Measurements from ENCODE around the gene ENAH. TPM values are rescaled to one million over a fixed set of nuclear protein-coding genes. Genes with fewer than 3 reads are reported as not detected.

ENAH gene
- total RNA-seq, 1 donor from 2014 or later = 48.5 TPM

DNA sequence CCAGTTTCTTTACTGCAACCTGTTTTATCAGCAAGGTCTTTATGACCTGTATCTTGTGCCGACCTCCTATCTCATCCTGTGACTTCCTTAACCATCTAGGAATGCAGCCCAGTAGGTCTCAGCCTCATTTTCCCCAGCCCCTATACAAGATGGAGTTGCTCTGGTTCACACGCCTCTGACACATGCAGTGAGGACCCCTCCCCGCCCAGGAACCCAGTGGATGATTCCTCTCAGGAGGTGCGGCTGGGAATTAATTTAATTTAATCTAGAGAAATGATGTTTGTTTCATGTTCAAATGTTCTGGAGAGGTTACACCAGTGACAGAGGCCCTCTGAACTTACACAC lies 186.1 kb downstream of the ENAH start:
- no peak for FAIRE-seq
- DNase-seq (ENCODE audit: low spot score in 2 of 2) = no peak

DNA sequence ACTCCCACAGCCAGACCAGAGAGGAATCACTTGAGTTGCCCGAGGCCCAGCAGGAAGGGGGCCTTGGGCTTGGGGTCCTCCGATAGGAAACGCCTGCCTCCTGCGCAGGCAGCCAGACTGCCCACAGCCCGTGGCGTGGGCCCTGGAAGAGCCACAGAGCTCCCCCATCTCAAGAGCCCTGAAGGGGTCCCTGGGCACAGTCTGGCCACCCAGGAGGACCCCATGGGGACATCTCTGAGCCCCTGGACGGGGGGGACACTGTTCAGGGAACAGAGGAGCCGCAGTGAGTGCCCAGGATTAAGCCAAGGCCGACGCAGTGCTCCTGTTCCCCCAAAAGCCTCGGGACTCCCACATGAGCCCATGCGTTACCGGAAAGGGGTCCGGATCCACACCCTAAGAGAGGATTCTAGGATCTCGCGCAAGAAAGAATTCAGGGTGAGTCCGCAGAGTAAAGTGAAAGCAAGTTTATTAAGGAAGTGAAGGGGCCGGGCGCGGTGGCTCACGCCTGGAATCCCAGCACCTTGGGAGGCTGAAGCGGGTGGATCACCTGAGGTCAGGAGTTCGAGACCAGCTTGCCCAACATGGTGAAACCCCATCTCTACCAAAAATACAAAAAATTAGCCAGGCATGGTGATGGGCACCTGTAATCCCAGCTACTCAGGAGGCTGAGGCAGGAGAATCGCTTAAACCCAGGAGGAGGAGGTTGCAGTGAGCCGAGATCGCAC lies 187.0 kb downstream of the ENAH start:
- DNase-seq (ENCODE audit: low spot score in 2 of 2) (no peak), FAIRE-seq (no peak)

DNA sequence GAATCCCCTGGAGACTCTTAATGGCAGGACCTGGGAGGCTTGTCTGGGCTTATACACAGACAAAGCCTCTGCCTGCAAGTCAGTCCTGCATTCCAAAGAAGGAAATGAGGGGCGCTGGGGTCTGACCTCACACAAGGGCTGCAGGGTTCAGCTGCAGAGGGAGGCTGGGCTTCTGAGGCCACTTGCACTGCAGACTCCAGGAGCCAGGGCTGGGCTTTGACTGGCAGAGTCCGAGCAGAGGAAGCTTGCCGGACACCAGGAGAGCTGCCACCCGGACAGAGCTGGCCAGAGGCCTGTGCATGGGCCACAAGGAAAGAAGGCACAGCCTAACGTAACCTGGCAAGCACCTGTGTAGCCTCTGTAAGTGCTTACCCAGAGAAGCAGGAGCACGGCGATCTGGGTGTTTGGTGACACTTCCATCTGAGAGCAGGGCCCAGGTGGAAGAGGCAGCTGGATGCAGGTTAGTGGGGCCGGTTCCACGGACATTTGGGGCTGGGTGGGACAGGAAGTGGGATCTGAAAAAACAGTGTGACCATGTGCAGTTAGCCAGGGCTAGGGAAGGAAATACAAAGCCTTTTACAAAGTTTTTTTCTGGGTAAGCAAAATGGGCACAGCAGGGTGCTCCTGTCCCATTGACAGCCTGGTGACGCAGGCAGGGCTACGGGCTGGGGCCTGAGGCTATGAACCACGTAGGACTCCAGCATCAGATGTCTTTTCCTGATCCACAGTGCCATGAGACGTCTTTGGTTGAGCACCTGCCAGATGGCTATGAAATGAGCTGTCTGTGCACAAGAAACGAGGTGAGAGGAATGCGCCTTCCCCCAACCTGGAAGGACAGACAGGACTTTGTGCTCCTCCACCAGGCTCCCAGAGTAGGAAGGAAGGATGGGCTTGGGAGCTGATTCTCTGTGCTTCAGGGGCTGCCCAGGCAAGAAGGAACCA lies 187.8 kb downstream of the ENAH start:
- no peak for DNase-seq (ENCODE audit: low spot score in 2 of 2)
- FAIRE-seq = no peak

DNA sequence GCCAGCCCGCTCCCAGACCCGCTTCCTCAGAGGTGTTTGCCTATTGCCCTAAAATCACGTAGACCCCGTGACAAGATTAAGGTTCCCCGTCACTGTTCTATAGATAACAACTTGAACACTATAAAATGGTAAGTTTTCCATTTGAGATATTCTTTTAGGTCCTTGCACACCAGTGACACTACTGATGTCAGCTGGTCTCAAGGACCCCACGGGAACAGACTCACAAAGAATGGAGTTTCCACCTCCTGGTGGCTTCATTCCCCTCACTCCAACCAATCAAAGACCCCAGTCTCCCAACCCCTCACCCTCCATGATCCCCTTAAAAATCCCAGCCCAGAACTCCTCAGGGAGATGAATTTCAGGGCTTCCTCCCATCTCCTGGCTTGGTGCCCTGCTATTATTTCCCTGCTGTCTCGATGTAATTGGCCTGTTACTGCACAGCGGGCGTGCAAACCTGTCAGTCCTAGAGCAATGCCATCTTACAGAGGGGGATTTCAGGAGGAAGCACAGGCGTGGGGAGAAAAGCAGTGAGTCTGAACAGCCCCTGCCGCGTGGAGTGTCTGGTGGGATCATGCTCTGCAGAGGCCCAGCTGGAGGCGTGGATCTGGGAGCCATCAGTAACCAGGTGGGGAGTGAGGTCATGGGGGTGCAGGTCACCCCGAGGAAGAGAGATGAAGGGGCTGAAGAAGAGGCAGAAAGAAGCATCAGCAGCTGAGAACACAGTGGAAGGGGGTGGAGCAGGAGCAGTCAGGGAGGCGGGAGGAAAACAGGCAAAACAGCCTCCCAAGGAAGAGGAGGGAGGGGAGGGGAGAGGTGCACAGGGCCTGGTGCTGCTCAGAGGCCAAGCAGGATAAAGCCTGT lies 190.0 kb downstream of the ENAH start:
- no peak for FAIRE-seq
- DNase-seq (ENCODE audit: low spot score in 2 of 2) = no peak

DNA sequence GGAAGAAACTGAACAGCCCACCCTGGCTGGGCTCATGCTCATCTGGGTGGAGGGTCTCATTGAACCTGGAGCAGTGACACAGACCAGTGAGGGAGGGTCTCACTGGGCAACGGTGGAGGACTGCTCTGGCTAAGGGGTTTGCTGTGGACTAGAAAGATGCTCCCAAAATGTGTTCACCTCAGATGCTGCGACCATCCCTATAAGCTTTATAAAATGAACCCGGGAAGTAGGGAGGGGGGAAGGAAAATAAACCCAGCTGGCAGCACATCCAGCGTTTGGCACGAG lies 190.6 kb downstream of the ENAH start:
- FAIRE-seq = no peak
- no peak for DNase-seq (ENCODE audit: low spot score in 2 of 2)

DNA sequence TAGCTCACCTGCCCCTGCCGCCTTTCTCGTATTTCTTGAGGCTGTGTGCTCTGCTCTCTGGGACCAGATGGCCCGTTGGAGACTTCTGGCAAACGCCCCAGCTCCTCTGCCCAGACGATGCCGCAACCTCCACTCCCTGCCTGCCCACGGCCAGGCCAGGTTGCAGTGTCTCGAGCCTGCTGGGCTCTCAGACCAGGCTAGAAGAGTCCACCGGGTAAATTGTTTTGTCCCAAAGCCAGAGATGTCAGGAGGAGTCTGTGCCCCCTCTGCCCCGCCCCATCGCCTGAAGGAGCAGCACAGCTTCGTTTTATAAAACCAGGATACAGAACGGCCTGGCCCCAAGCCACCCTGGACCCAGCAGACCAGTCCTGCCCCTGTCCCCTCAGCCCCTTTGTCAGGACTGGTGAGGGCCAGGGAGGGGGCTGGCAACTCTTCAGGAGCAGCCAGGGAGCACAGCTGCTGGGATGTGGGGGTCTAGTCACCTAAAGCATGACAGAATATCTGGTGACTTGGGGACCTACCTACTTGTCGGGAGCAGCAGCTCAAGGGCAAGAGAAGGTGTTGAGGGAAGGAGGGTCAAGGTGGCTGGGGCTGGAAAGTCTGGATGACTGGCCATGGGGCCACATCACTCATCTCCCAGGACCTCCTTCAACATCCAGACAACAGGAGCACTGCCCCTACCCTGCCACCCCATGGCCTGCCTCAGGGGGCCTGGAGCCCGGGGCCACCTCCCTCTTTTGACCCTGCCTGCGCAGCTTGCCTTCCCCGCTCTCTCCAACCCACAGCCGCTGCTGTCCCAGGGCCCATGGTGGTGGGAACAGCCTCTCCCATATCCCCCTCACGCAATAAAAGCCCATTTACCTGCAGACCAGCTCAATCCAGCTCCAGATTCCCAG lies 191.1 kb downstream of the ENAH start:
- FAIRE-seq (no peak), DNase-seq (ENCODE audit: low spot score in 2 of 2) (no peak)

DNA sequence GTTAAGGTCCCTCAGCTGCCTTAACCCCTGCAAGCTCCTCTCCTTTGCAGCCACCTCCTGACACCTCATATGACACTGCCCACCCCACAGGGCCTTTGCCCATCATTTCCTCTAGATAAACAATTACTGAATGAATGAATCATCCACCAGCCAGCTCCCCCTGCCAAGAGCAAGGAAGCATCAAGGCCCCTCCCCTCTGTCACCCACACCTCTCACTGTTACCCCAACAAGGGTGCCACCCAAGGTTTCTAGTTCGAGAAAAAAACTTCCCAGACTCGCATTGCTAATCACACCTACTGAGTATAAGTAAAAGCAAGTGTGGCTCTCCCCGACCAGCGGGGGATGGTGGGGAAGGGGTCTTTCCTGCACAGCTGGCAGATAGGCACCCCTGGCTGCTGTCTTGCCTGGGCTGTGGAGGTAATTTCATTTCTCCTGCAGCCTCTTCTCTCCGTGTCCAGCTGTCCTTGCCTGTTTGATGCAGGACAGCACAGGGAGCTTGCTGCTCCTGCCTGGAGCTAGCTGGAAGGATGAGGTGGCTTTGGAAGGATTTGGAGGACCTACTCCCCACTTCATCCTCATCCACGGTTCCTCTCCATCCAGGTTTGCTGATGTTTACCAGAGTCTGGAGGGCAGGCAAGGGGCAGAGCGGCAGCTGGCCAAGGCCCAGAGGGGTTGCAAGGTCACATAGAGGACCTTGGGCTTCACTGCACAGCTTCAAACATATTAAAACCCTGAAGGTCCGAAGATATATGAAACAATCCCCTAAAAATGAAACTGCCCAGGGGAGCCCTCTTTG lies 192.0 kb downstream of the ENAH start:
- FAIRE-seq (no peak), DNase-seq (ENCODE audit: low spot score in 2 of 2) (no peak)

DNA sequence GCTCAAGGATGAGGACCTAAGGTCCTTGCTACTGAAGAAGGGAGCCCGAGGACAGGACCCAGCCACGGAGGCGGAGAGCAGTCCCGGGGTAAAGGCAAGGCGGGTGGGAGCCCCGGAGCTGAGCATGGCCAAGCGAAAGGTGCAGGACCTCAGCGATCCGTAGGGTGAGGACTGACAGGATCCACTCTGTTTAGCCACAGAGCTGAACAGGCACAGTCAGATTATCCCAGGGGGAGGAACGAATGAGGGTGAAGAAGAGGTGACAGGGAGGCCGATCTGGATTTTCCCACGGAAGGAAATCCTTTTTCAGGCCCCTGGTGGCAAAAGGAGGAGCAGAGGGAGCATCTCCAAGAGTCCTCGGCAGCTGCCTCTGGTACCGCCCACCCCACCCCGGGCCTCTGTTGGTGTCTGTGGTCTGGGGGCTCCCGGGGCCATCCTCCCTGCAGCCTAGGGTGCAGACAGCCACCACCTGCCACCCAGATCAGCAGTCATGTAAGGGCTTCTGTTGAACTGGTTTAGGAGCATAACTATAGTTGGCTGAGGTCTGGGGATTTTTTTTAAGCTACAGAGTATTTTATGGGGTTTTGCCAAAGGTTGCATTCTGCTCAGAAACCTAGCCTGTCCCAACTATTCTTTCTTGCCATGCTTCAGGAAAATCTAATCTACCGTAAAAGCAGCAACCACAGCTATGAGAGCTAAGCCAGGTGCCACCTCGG lies 192.7 kb downstream of the ENAH start:
- DNase-seq (ENCODE audit: low spot score in 2 of 2) = no peak
- no peak for FAIRE-seq

DNA sequence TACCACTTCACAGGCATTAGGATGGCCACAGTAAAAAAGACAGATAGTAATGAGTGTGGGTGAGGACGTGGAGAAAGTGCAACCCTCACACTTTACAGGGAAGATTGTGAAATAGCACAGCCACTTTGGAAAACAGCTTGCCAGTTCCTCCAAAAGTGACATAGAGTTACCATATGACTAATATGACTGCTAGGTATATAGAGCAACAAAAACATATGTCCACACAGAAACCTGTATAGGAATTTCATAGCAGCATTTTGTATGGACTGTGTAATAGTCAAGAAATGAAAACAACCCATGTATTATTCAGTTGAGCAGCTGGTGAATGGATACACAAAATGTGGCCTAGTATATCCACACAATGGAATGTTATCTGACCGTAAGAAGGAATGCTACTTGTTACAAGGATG lies 194.7 kb downstream of the ENAH start:
- DNase-seq (ENCODE audit: low spot score in 2 of 2) = no peak
- FAIRE-seq = no peak

DNA sequence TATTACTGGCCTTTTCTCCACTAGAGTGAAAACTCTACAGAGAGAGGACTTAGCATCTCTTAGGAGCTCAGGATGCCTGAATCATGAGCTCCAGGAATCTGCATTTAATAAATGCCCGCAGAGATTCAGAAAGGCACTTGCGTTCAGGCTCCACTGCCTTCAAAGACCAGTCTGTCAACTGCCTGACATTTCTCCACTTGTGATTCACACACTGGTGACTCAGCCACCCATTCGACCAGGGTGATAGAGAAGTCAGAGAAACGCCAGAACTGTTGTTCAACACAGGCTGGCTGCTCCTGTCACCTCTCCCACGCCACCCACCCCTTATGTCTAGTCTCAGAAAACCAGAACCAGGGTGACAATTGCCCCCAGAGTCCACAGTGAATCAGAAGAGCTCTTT lies 198.2 kb downstream of the ENAH start:
- FAIRE-seq (no peak), DNase-seq (ENCODE audit: low spot score in 2 of 2) (no peak)

DNA sequence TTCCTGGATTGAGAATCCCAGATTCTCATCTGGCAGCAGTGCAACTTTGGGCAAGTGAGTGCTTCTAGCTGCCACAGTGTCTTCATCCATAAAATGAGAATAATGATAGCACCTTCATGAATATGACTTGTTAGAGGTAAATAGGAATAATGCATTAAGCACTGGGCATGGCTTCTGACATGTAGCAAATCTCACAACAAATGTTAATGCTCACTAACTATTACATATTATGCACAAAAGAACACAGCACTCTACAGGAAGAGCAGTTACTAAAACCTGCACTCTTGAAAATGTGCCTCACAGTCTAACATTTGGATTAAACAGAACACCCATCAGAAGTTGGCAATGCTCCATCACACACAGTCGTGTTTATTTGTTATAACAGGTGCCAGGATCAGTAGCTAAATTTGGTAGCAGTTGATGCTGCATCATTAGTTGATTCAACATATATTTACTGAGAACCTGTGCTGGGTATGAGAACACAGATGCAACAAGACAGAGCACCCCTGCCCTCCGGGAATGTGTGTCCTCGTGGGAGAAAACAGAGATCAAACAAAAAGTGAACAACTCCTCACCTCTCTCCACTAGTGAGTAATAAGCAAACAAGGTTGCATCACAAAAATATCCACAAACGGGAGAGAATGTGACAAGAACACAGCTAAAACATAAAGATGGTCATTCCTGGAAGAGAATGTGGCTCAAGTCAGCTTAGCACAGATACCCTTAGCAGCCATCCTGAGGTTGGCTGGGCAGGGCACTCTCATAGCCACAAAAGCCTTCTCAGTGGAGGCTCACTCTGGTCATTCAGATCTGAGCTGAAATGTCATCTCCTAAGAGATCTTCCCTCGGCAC lies 198.9 kb downstream of the ENAH start:
- FAIRE-seq = no peak
- no peak for DNase-seq (ENCODE audit: low spot score in 2 of 2)

DNA sequence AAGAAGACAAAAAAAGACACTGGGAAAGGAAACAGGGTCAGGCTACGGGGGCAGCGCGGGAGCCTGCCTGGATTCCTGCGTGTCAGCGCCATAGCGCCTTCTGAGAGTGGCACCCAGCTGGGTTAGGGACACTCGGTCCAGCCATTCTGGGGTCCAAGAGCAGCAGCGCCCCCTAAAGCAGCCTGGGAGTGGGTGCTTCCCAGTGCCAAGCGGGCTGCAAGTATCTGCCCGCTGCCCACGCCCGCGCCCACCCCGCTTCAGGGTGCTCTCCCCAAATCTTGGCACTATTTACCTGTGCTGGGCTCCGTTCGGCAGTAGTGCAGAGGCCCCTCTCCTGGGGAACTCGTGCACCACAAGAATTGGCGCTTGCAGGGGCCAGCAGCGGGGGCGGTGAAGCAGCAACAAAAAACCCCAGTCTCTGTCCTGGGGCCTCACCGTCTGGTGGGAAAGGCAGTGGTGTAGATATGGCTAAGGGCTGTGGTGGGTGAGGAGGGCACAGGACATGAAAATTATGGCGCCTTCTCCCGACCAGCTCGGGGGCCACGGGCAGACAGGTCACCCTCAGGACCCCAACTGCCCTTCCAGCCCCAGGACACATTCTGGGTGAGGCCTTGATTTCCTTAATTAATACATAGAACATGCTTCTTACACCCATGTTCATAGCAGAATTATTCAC lies 200.9 kb downstream of the ENAH start:
- DNase-seq (ENCODE audit: low spot score in 2 of 2) = no peak
- FAIRE-seq = no peak

DNA sequence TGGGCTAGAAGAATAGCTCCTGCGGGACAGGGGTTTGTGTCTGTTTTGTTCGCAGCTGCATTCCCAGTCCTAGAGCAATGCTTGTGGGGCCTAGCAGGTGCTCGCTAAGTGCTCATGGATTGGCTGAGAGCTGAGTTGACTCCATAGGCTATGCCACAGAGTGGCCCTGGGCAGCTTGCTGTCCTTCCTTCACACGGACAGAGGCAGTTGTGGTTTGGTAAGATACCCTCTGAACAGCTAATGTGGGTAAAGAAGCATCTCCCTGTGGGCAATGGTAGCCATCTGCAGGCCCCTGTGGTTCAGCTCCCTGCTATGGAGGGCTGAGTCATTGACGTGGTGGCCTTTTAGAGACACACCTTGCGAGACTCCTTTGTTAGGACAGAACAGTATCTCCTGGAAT lies 201.6 kb downstream of the ENAH start:
- FAIRE-seq (no peak), DNase-seq (ENCODE audit: low spot score in 2 of 2) (no peak)

DNA sequence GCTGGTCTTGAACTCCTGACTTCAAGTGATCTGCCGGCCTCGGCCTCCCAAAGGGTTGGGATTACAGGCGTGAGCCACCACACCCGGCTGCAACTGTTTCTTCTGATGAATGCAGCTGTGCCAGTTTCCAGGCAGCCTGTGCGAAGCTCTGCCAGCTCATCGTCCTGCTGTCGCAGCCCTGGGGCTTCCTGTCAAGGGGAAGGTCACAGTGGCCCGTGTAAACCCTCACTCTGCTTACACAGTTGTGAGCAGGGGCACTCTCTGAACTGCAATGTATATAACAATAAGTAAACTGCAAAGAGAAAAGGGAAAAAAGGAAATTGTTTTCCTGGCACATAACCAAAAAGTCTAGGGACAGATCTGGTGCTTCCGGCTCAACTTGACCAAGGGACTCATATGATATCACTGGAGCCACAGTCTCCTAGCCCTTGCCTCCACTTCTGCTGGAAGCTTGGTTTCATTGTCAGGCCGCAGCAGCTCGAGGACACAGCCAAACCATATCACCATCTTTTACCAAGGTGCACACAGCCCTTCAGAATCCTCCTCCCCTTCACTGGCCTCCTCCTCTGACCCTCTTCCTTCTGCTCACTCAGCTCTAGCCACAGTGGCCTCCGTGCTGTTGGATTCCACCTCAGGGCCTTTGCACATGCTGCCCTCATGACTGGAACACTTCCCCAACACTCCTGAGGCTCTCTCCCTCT lies 202.3 kb downstream of the ENAH start:
- no peak for FAIRE-seq
- DNase-seq (ENCODE audit: low spot score in 2 of 2) = no peak

DNA sequence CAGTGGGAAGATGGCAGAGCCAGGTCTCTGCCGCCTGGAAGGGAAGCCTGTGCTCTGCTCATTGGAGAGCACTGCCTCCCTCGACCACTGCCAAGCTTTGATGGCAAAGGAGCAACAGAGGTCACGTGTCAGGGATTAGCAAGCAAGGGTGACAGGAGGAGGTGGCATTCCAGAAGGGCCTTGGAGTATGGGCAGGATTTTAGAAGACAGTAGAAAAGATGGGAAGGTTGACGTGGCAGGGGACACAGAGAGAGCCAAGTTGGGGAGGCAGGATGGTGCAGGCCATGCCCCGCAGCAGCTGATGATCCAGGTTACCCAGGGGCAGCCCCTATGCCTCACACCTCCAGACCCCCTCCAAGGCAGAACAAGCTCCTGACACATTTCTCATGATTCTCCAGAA lies 203.1 kb downstream of the ENAH start:
- FAIRE-seq (no peak), DNase-seq (ENCODE audit: low spot score in 2 of 2) (no peak)

DNA sequence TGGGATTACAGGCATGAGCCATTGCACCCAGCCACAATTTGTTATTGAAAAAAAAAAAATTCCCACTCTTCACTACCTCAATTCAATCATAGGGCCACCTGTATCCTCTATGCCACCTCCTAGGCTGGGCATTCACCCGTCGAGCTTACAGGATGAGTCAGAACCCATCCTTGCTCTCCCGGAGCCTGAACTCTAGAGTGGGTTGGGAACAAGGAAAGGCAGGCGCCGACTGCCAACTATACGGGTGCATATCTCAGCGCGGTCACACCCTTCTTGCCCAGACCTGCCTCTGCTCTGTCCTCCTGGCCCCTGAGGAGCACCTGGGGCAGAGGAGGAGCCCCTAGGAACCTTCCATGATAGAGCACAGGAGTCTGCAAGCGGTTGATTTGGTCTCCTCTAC lies 203.7 kb downstream of the ENAH start:
- FAIRE-seq (no peak), DNase-seq (ENCODE audit: low spot score in 2 of 2) (no peak)
